Epithelial cell of prostate (primary cell): ENCODE results near the gene CAMSAP1.
A peak's percentile ranks its signal among the peaks of the same experiment; 100 is the strongest.
"Not testable (repeated sequence)": the region's sequence is repeated elsewhere in the genome, so short reads cannot be mapped to it uniquely, and the experiment has no call there.

Experiments
- DNase-seq: peaks from one replicate; pipeline ENCODE4 v3.0.0-alpha.2; 2011; ENCODE audit warnings: low read depth, low spot score
- H3K27ac ChIP-seq: fragments of 450-650 bp; 2 replicates; pipeline ENCODE4 v1.5.1; 2017; ENCODE audit warnings: mild to moderate bottlenecking

The CAMSAP1 gene

GRCh38 chr9:135943604-135944003, 36.3 kb upstream of the CAMSAP1 start:
- H3K27ac ChIP-seq, DNase-seq: not testable (repeated sequence)

GRCh38 chr9:135941288-135941995, 34.1 kb upstream of the CAMSAP1 start:
- no peak for DNase-seq
- no peak overlapping the region for H3K27ac ChIP-seq

GRCh38 chr9:135939351-135940265, 32.3 kb upstream of the CAMSAP1 start:
- no peak for DNase-seq
- H3K27ac ChIP-seq: no peak overlapping the region

- H3K27ac ChIP-seq: no peak overlapping the region
- no peak for DNase-seq
Measured at GRCh38 chr9:135937521-135938489, 30.5 kb upstream of the CAMSAP1 start.

GRCh38 chr9:135933114-135933513, 25.8 kb upstream of the CAMSAP1 start:
- no peak overlapping the region for H3K27ac ChIP-seq
- DNase-seq: no peak

- DNase-seq: no peak
Measured at GRCh38 chr9:135932656-135933055, 25.3 kb upstream of the CAMSAP1 start.

GRCh38 chr9:135931349-135931820, 24.0 kb upstream of the CAMSAP1 start:
- no peak overlapping the region for H3K27ac ChIP-seq
- no peak for DNase-seq

More at GRCh38 chr9:135932656-135933055, 25.3 kb upstream of the CAMSAP1 start:
- no peak overlapping the region for H3K27ac ChIP-seq

GRCh38 chr9:135930446-135931345, 23.4 kb upstream of the CAMSAP1 start:
- no peak for DNase-seq
- no peak overlapping the region for H3K27ac ChIP-seq

- no peak for DNase-seq
- no peak overlapping the region for H3K27ac ChIP-seq
Measured at GRCh38 chr9:135929656-135930445, 22.5 kb upstream of the CAMSAP1 start.

GRCh38 chr9:135928731-135929655, 21.6 kb upstream of the CAMSAP1 start:
- no peak for DNase-seq
- H3K27ac ChIP-seq: no peak overlapping the region

GRCh38 chr9:135928074-135928730, 20.9 kb upstream of the CAMSAP1 start:
- no peak overlapping the region for H3K27ac ChIP-seq
- no peak for DNase-seq

GRCh38 chr9:135927195-135928013, 20.1 kb upstream of the CAMSAP1 start:
- no peak for DNase-seq
- no peak overlapping the region for H3K27ac ChIP-seq

- peak; percentile 75 for DNase-seq
- no peak overlapping the region for H3K27ac ChIP-seq
Measured at GRCh38 chr9:135926402-135927194, 19.3 kb upstream of the CAMSAP1 start.

- DNase-seq: no peak
- no peak overlapping the region for H3K27ac ChIP-seq
Measured at GRCh38 chr9:135925496-135926133, 18.3 kb upstream of the CAMSAP1 start.
